SU-DHL-6 (cell line): Measurements from ENCODE around the gene FAAP100.

Source experiments
- EZH2phosphoT487 ChIP-seq: fragments of 200-600 bp; sonication (generic), shearing (Covaris generic); conservative IDR thresholded peaks from 2 replicates; pipeline ENCODE4 v1.6.1; 2018; ENCODE audit warnings: mild to moderate bottlenecking, antibody characterized with exemption, low read length, moderate library complexity, mixed read lengths
- TF ChIP-seq, protein P1 (sequence below): fragments of 200-600 bp; sonication (generic); IDR thresholded peaks from one replicate; pipeline ENCODE4 v1.5.1; 2017; ENCODE audit warnings: antibody characterized with exemption, mild to moderate bottlenecking, low read length, moderate library complexity; ENCODE audit not compliant: insufficient read depth, poor library complexity, severe bottlenecking

DNA sequence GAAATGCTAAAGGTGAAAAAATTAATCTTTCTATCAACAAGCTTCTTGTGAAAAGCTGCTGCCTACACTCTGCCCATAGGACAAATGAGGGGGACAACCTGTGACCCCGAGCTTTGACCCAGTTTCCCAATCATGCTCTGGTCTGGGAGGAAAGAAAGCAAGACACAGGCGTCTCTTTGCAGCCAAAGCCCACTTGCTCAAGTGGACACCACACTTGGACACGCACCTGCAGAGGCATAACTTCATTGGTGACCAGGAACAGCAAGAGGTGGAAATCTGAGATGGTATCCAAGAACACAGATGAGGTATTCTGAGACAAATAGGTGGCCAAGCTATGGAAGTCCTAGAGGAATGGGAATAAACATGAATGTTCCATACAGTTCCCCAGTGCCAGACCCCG, 15.0 kb upstream of the FAAP100 start:
- TF ChIP-seq, protein P1, sequence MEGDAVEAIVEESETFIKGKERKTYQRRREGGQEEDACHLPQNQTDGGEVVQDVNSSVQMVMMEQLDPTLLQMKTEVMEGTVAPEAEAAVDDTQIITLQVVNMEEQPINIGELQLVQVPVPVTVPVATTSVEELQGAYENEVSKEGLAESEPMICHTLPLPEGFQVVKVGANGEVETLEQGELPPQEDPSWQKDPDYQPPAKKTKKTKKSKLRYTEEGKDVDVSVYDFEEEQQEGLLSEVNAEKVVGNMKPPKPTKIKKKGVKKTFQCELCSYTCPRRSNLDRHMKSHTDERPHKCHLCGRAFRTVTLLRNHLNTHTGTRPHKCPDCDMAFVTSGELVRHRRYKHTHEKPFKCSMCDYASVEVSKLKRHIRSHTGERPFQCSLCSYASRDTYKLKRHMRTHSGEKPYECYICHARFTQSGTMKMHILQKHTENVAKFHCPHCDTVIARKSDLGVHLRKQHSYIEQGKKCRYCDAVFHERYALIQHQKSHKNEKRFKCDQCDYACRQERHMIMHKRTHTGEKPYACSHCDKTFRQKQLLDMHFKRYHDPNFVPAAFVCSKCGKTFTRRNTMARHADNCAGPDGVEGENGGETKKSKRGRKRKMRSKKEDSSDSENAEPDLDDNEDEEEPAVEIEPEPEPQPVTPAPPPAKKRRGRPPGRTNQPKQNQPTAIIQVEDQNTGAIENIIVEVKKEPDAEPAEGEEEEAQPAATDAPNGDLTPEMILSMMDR: no peak
- no peak for TF ChIP-seq EZH2phosphoT487
